OCI-LY1 (cell line): ENCODE measurements around the gene UNC13C.

Experiments
- CTCF ChIP-seq: fragments of 200-600 bp; sonication (generic), shearing (Covaris generic); IDR thresholded peaks from 2 replicates; pipeline ENCODE4 v1.5.1; 2017; ENCODE audit warnings: mild to moderate bottlenecking, antibody characterized with exemption, low read length, moderate library complexity, mixed read lengths
- EZH2 ChIP-seq: fragments of 200-600 bp; sonication (generic), shearing (Covaris generic); IDR thresholded peaks from 2 replicates; pipeline ENCODE4 v1.8.0; 2017; ENCODE audit warnings: borderline replicate concordance, mixed run types, mild to moderate bottlenecking, antibody characterized with exemption, low read length, moderate library complexity, mixed read lengths

DNA sequence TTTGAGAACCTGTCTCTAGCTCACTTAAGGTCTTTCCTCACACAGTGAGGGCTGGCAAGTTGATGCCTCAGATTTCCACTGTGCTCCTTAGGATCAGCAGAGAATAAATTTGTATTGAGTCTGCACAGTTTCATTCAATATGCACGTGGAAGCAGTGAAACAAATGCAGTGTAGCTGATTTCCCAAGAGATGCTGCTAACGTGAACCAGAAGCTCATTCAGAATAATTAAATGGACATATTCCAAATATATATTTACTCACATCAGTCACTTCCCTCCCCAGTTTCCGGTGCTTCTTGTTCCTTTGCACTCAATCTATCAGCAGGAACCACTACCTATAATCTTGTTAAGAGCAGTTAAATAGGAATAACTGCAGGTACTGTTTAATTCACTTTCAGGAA lies 86.1 kb downstream of the UNC13C start:
- TF ChIP-seq CTCF, result no peak
- no peak for TF ChIP-seq EZH2
